Naive thymus-derived CD4-positive, alpha-beta T cell (primary cell): ENCODE data around the gene DGCR2. TPM values are rescaled to one million over a fixed set of nuclear protein-coding genes. Genes with fewer than 3 reads are reported as not detected.

Experiments
- ATAC-seq: fragments of 150-1000 bp; cut with Tn5 transposase; 2 replicates; pipeline ENCODE4 v1.10.0; 2021; ENCODE audit warnings: mild to moderate bottlenecking, moderate library complexity
- CTCF ChIA-PET: fragments of 350-600 bp; sonication (Branson Sonifier 250); formaldehyde crosslinking; loops from one replicate; lab custom pipeline; 2021; ENCODE audit warnings: antibody characterized with exemption; lab: Charles Lee
- POLR2A ChIA-PET: fragments of 350-600 bp; sonication (Branson Sonifier 250); formaldehyde crosslinking; loops from one replicate; lab custom pipeline; 2021; ENCODE audit warnings: antibody characterized with exemption, inconsistent platforms; lab: Charles Lee
- DNase-seq, 9 donors: peaks; one replicate each; pipeline versions ENCODE4 v3.0.0 to v3.0.0-alpha.2; 2020 to 2022; ENCODE audit warnings: mixed read lengths in 1 of 9
- H3K27ac ChIP-seq: one replicate; pipeline ENCODE4 v1.7.0; 2013; ENCODE audit warnings: mild to moderate bottlenecking, low read depth, low read length, moderate library complexity
- H3K27me3 ChIP-seq, 2 donors: one replicate each; pipeline ENCODE4 v1.7.0; 2013; ENCODE audit warnings: low read length in 2 of 2, mild to moderate bottlenecking in 2 of 2, moderate library complexity in 2 of 2; ENCODE audit not compliant: control insufficient read depth in 2 of 2, insufficient read depth in 2 of 2
- H3K36me3 ChIP-seq, 3 experiments: 1 replicate in 2 of 3; 2 replicates in 1 of 3; pipeline ENCODE4 v1.7.0; 2013; ENCODE audit warnings: low read length in 3 of 3, mild to moderate bottlenecking in 3 of 3, moderate library complexity in 1 of 3; ENCODE audit not compliant: insufficient read depth in 3 of 3, control insufficient read depth in 2 of 3
- H3K4me1 ChIP-seq, 2 donors: one replicate each; pipeline ENCODE4 v1.7.0; 2013; ENCODE audit warnings: low read length in 2 of 2, mild to moderate bottlenecking in 2 of 2, moderate library complexity in 1 of 2; ENCODE audit not compliant: control insufficient read depth in 2 of 2, insufficient read depth in 2 of 2
- H3K4me3 ChIP-seq: 2 replicates; pipeline ENCODE4 v1.7.0; 2013; ENCODE audit warnings: mild to moderate bottlenecking, low read length
- H3K9me3 ChIP-seq, 3 experiments: 1 replicate in 2 of 3; 2 replicates in 1 of 3; pipeline ENCODE4 v1.7.0; 2013; ENCODE audit warnings: low read length in 3 of 3; ENCODE audit not compliant: control insufficient read depth in 2 of 3
- H3K27ac Mint-ChIP-seq, 9 donors: one replicate each; pipeline ENCODE4 v1.8.0; 2020 to 2022; ENCODE audit warnings: mixed read lengths in 9 of 9, mild to moderate bottlenecking in 8 of 9, moderate library complexity in 5 of 9, inconsistent platforms in 2 of 9
- H3K27me3 Mint-ChIP-seq, 5 donors: one replicate each; pipeline ENCODE4 v1.8.0; 2021 to 2022; ENCODE audit warnings: mixed read lengths in 5 of 5, mild to moderate bottlenecking in 1 of 5
- H3K36me3 Mint-ChIP-seq, 5 donors: one replicate each; pipeline ENCODE4 v1.8.0; 2020 to 2022; ENCODE audit warnings: mixed read lengths in 5 of 5, mild to moderate bottlenecking in 3 of 5, inconsistent platforms in 1 of 5
- H3K4me1 Mint-ChIP-seq, 7 donors: one replicate each; pipeline ENCODE4 v1.8.0; 2020 to 2022; ENCODE audit warnings: mixed read lengths in 7 of 7, mild to moderate bottlenecking in 3 of 7, inconsistent platforms in 1 of 7
- H3K4me3 Mint-ChIP-seq, 10 donors: one replicate each; pipeline ENCODE4 v1.8.0; 2020 to 2022; ENCODE audit warnings: mild to moderate bottlenecking in 10 of 10, mixed read lengths in 10 of 10, moderate library complexity in 6 of 10, inconsistent platforms in 2 of 10
- H3K9me3 Mint-ChIP-seq, 11 donors: one replicate each; pipeline ENCODE4 v1.8.0; 2020 to 2022; ENCODE audit warnings: mixed read lengths in 11 of 11, mild to moderate bottlenecking in 4 of 11, inconsistent platforms in 1 of 11, moderate library complexity in 1 of 11
- intact Hi-C, 2 donors: fragments of 100-400 bp; cut with micrococcal nuclease; formaldehyde crosslinking; loops; one replicate each; pipeline ENCODE4 v1.15.1; 2023
- polyA plus RNA-seq, 2 donors: library from polyadenylated mRNA; unstranded; fragments of 300-500 nt; fragmentation: Illumina TruSeq; gene quantifications; one replicate each; pipeline ENCODE4 v1.2.3, GENCODE V29; 2021
- total RNA-seq, 6 experiments: library from RNA in 5 of 6; stranded (reverse) in 5 of 6; gene quantifications; 1 replicate in 5 of 6; 2 replicates in 1 of 6; pipeline ENCODE4 v1.2.3 and lab custom pipeline; 2021 to 2026

The DGCR2 gene
- total and polyA plus RNA-seq, 7 experiments from 2014 or later, result 38.8 to 81.9 (median 50.4) TPM

DNA sequence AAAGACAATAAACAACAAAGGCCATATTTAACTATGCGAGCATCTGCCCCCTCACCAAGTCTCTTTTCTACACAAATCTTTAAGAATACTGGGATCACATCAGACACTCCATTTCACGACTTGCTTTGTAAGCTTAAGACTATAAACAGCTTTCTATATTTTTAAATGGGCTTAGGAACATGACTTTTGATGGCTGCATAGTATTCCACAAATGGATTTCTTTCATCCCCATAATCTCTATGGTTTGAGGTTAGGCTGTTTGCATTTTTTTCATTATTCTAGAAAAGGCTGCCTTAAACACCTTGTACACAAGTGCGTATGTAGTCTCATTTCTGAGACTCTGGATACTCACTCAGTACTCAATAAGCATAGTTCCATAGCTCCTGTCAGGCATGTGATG lies 52.8 kb downstream of the DGCR2 start:
- Histone ChIP-seq H3K27me3 (no peaks in the 10 kb centered on the region), H3K27ac (no peak overlapping the region), H3K4me1 (no peaks in the 10 kb centered on the region), H3K4me3 (no peak overlapping the region), H3K36me3 (peaks cover 4 to 78% (median 9%) of the 10 kb centered on the region in 3 experiments), H3K9me3 (no peaks in the 10 kb centered on the region)
- Mint-ChIP-seq H3K4me3 (no peak overlapping the region), H3K27ac (no peak overlapping the region), H3K4me1 (peaks cover 2 to 33% (median 28%) of the 10 kb centered on the region in 7 donors), H3K27me3 (no peaks in the 10 kb centered on the region), H3K36me3 (peaks cover 4 to 55% (median 13%) of the 10 kb centered on the region in 5 donors), H3K9me3 (no peaks in the 10 kb centered on the region)
- ChIA-PET CTCF (interaction anchor here (0.5 kb wide), 2 partner anchors 12 to 1785 kb away, joined by 4 to 13 read pairs; no protein-coding TSS in a partner anchor), POLR2A (no interaction called here)
- intact Hi-C loops, result no loop called here
- DNase-seq (no peak), ATAC-seq (no peak)

- intact Hi-C loops, result no loop called here
These were observed 53.4 kb downstream of the DGCR2 start for GRCh38 chr22:19068784-19069271.

GRCh38 chr22:19067696-19068348 lies 54.4 kb downstream of the DGCR2 start:
- CTCF ChIA-PET, result no interaction called here
- POLR2A ChIA-PET, result no interaction called here
- no peak overlapping the region for H3K4me3 Mint-ChIP-seq
- H3K4me1 Mint-ChIP-seq, result peaks cover 0 to 21% (median 16%) of the 10 kb centered on the region in 7 donors
- H3K36me3 ChIP-seq, result peaks cover 14 to 94% (median 18%) of the 10 kb centered on the region in 3 experiments
- peak overlapping the region in 1 of 9 donors; percentile 36 for H3K27ac Mint-ChIP-seq
- H3K36me3 Mint-ChIP-seq, result peaks cover 4 to 52% (median 14%) of the 10 kb centered on the region in 5 donors
- H3K9me3 Mint-ChIP-seq, result no peaks in the 10 kb centered on the region
- H3K27ac ChIP-seq, result no peak overlapping the region
- ATAC-seq, result no peak
- H3K9me3 ChIP-seq, result no peaks in the 10 kb centered on the region
- intact Hi-C loops, result no loop called here
- H3K4me1 ChIP-seq, result no peaks in the 10 kb centered on the region
- no peaks in the 10 kb centered on the region for H3K27me3 Mint-ChIP-seq
- DNase-seq, result no peak
- H3K4me3 ChIP-seq, result no peak overlapping the region
- H3K27me3 ChIP-seq, result no peaks in the 10 kb centered on the region

More at GRCh38 chr22:19068784-19069271, 53.4 kb downstream of the DGCR2 start:
- ATAC-seq (no peak), DNase-seq (no peak)
- Mint-ChIP-seq H3K4me1 (peaks cover 0 to 31% (median 26%) of the 10 kb centered on the region in 7 donors), H3K27ac (peak overlapping the region in 2 of 9 donors; percentile 2 to 4), H3K36me3 (peaks cover 4 to 58% (median 13%) of the 10 kb centered on the region in 5 donors), H3K9me3 (no peaks in the 10 kb centered on the region), H3K4me3 (no peak overlapping the region), H3K27me3 (no peaks in the 10 kb centered on the region)
- H3K27me3 ChIP-seq, result no peaks in the 10 kb centered on the region
- no peaks in the 10 kb centered on the region for H3K9me3 ChIP-seq
- no peak overlapping the region for H3K4me3 ChIP-seq
- peaks cover 10 to 84% (median 15%) of the 10 kb centered on the region in 3 experiments for H3K36me3 ChIP-seq
- H3K27ac ChIP-seq, result no peak overlapping the region
- ChIA-PET POLR2A (no interaction called here), CTCF (no interaction called here)
- no peaks in the 10 kb centered on the region for H3K4me1 ChIP-seq

- Histone ChIP-seq H3K36me3 (peaks cover 18 to 98% (median 20%) of the 10 kb centered on the region in 3 experiments), H3K4me1 (no peaks in the 10 kb centered on the region), H3K27me3 (no peaks in the 10 kb centered on the region), H3K27ac (no peak overlapping the region), H3K9me3 (no peaks in the 10 kb centered on the region), H3K4me3 (no peak overlapping the region)
- ChIA-PET CTCF (no interaction called here), POLR2A (interaction anchor here (1.2 kb wide), 1 partner anchor 10 kb away, joined by 3 read pairs; no protein-coding TSS in a partner anchor)
- ATAC-seq (no peak), DNase-seq (no peak)
- Mint-ChIP-seq H3K36me3 (peaks cover 6 to 54% (median 16%) of the 10 kb centered on the region in 5 donors), H3K27ac (no peak overlapping the region), H3K27me3 (no peaks in the 10 kb centered on the region), H3K4me1 (peaks cover 0 to 17% (median 9%) of the 10 kb centered on the region in 7 donors), H3K9me3 (no peaks in the 10 kb centered on the region), H3K4me3 (no peak overlapping the region)
- intact Hi-C loops, result no loop called here
These were observed 55.5 kb downstream of the DGCR2 start for GRCh38 chr22:19066531-19067271.

- intact Hi-C loops, result no loop called here
- POLR2A ChIA-PET, result interaction anchor here (1.2 kb wide), 1 partner anchor 10 kb away, joined by 3 read pairs; no protein-coding TSS in a partner anchor
- H3K27ac ChIP-seq, result no peak overlapping the region
- no peak overlapping the region for H3K27ac Mint-ChIP-seq
- H3K9me3 ChIP-seq, result no peaks in the 10 kb centered on the region
- H3K4me3 Mint-ChIP-seq, result no peak overlapping the region
- no peaks in the 10 kb centered on the region for H3K27me3 ChIP-seq
- peaks cover 6 to 51% (median 10%) of the 10 kb centered on the region in 5 donors for H3K36me3 Mint-ChIP-seq
- H3K4me1 Mint-ChIP-seq, result peaks cover 0 to 9% (median 1%) of the 10 kb centered on the region in 7 donors
- DNase-seq (no peak), ATAC-seq (no peak)
- H3K36me3 ChIP-seq, result peaks cover 18 to 97% (median 20%) of the 10 kb centered on the region in 3 experiments
- H3K27me3 Mint-ChIP-seq, result no peaks in the 10 kb centered on the region
- no peak overlapping the region for H3K4me3 ChIP-seq
- CTCF ChIA-PET, result no interaction called here
- H3K9me3 Mint-ChIP-seq, result no peaks in the 10 kb centered on the region
- no peaks in the 10 kb centered on the region for H3K4me1 ChIP-seq
These were observed 56.3 kb downstream of the DGCR2 start for GRCh38 chr22:19065929-19066328.

DNA sequence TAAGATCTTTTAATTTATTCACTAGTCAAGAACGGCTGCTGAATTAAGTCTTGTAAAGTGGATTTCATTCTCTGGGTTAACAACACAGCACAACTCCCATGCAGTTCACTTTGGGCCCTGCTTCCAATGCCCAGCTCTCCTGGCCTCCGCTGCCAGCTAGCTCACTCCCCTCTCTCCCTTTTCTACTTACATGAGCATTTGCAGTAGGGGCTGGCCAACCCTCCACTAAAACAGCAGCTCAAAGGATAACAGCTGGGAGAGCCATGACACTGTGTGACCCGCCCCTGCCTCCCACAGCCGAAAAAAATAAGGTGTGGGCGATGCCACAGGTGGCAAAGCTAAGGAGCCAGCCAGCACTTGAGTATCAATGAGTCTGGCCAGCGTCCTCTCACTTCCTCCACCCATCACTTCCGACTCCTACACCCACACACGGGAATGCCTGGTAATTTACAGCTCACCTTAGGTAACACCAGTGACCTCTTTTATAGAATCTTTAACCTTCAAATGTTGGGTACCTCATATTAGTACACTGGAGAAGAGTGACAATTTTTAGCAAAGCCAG lies 56.8 kb downstream of the DGCR2 start:
- Mint-ChIP-seq H3K27me3 (no peaks in the 10 kb centered on the region), H3K4me3 (no peak overlapping the region), H3K36me3 (peaks cover 6 to 52% (median 10%) of the 10 kb centered on the region in 5 donors), H3K4me1 (peaks cover 0 to 8% (median 0%) of the 10 kb centered on the region in 7 donors), H3K9me3 (no peaks in the 10 kb centered on the region), H3K27ac (peak overlapping the region in 1 of 9 donors; percentile 45)
- Histone ChIP-seq H3K36me3 (peaks cover 18 to 96% (median 20%) of the 10 kb centered on the region in 3 experiments), H3K27me3 (no peaks in the 10 kb centered on the region), H3K9me3 (no peaks in the 10 kb centered on the region), H3K4me3 (no peak overlapping the region), H3K4me1 (no peaks in the 10 kb centered on the region), H3K27ac (no peak overlapping the region)
- ChIA-PET POLR2A (interaction anchor here (1.2 kb wide), 1 partner anchor 9 kb away, joined by 3 read pairs; no protein-coding TSS in a partner anchor), CTCF (no interaction called here)
- intact Hi-C loops, result no loop called here
- ATAC-seq (no peak), DNase-seq (no peak)
